Measurements from ENCODE around the gene SEC16A. TPM values are rescaled to one million over a fixed set of nuclear protein-coding genes. Genes with fewer than 3 reads are reported as not detected.

SEC16A gene
- total RNA-seq, 1 donor from 2014 or later: 89.9 TPM

GRCh38 chr9:136454026-136454796 lies 28.6 kb downstream of the SEC16A start:
- no peaks in the 10 kb centered on the region for H3K9me3 Mint-ChIP-seq
- no peak for DNase-seq (ENCODE audit: low spot score in 2 of 2, unreplicated experiment in 2 of 2)
- no peaks in the 10 kb centered on the region for H3K4me1 Mint-ChIP-seq
- H3K4me3 Mint-ChIP-seq: no peak overlapping the region
- no peak for TF ChIP-seq CTCF (IDR thresholded peaks at IDR 0.05; ENCODE audit: unreplicated experiment)
- no peak overlapping the region for H3K27ac Mint-ChIP-seq
- H3K27me3 Mint-ChIP-seq (ENCODE audit: low read depth): no peaks in the 10 kb centered on the region
- peaks cover 42% of the 10 kb centered on the region for H3K36me3 Mint-ChIP-seq

- H3K27me3 Mint-ChIP-seq (ENCODE audit: low read depth): no peaks in the 10 kb centered on the region
- H3K36me3 Mint-ChIP-seq: peaks cover 36% of the 10 kb centered on the region
- no peaks in the 10 kb centered on the region for H3K9me3 Mint-ChIP-seq
- no peaks in the 10 kb centered on the region for H3K4me1 Mint-ChIP-seq
- DNase-seq (ENCODE audit: low spot score in 2 of 2, unreplicated experiment in 2 of 2): no peak
- TF ChIP-seq CTCF (IDR thresholded peaks at IDR 0.05; ENCODE audit: unreplicated experiment): no peak
- H3K4me3 Mint-ChIP-seq: no peak overlapping the region
- H3K27ac Mint-ChIP-seq: no peak overlapping the region
Observed at GRCh38 chr9:136453326-136453725, 29.5 kb downstream of the SEC16A start.

GRCh38 chr9:136451221-136451877 lies 31.5 kb downstream of the SEC16A start:
- Mint-ChIP-seq H3K9me3 (no peaks in the 10 kb centered on the region), H3K36me3 (peaks cover 43% of the 10 kb centered on the region), H3K27ac (no peak overlapping the region), H3K27me3 (ENCODE audit: low read depth) (no peaks in the 10 kb centered on the region), H3K4me1 (no peaks in the 10 kb centered on the region), H3K4me3 (no peak overlapping the region)
- DNase-seq (ENCODE audit: low spot score in 2 of 2, unreplicated experiment in 2 of 2): no peak
- TF ChIP-seq CTCF (IDR thresholded peaks at IDR 0.05; ENCODE audit: unreplicated experiment): no peak

GRCh38 chr9:136448655-136449054 lies 34.2 kb downstream of the SEC16A start:
- TF ChIP-seq CTCF (IDR thresholded peaks at IDR 0.05; ENCODE audit: unreplicated experiment): no peak
- H3K27me3 Mint-ChIP-seq (ENCODE audit: low read depth): no peaks in the 10 kb centered on the region
- H3K4me1 Mint-ChIP-seq: no peaks in the 10 kb centered on the region
- H3K4me3 Mint-ChIP-seq: no peak overlapping the region
- H3K27ac Mint-ChIP-seq: no peak overlapping the region
- H3K36me3 Mint-ChIP-seq: peaks cover 35% of the 10 kb centered on the region
- no peaks in the 10 kb centered on the region for H3K9me3 Mint-ChIP-seq
- no peak for DNase-seq (ENCODE audit: low spot score in 2 of 2, unreplicated experiment in 2 of 2)

- H3K36me3 Mint-ChIP-seq: peaks cover 31% of the 10 kb centered on the region
- TF ChIP-seq CTCF (IDR thresholded peaks at IDR 0.05; ENCODE audit: unreplicated experiment): no peak
- DNase-seq (ENCODE audit: low spot score in 2 of 2, unreplicated experiment in 2 of 2): no peak
Observed at GRCh38 chr9:136447173-136447778, 35.6 kb downstream of the SEC16A start.

More at GRCh38 chr9:136447173-136447778, 35.6 kb downstream of the SEC16A start:
- Mint-ChIP-seq H3K9me3 (no peaks in the 10 kb centered on the region), H3K27me3 (ENCODE audit: low read depth) (no peaks in the 10 kb centered on the region), H3K4me3 (no peak overlapping the region), H3K27ac (no peak overlapping the region), H3K4me1 (no peaks in the 10 kb centered on the region)

All from mesothelial cell of epicardium (in vitro differentiated cells).